ENCODE measurements around the gene PTPRK. TPM values are rescaled to one million over a fixed set of nuclear protein-coding genes. Genes with fewer than 3 reads are reported as not detected.

Gene PTPRK
- polyA plus RNA-seq, 1 experiment, result 37.8 TPM

DNA sequence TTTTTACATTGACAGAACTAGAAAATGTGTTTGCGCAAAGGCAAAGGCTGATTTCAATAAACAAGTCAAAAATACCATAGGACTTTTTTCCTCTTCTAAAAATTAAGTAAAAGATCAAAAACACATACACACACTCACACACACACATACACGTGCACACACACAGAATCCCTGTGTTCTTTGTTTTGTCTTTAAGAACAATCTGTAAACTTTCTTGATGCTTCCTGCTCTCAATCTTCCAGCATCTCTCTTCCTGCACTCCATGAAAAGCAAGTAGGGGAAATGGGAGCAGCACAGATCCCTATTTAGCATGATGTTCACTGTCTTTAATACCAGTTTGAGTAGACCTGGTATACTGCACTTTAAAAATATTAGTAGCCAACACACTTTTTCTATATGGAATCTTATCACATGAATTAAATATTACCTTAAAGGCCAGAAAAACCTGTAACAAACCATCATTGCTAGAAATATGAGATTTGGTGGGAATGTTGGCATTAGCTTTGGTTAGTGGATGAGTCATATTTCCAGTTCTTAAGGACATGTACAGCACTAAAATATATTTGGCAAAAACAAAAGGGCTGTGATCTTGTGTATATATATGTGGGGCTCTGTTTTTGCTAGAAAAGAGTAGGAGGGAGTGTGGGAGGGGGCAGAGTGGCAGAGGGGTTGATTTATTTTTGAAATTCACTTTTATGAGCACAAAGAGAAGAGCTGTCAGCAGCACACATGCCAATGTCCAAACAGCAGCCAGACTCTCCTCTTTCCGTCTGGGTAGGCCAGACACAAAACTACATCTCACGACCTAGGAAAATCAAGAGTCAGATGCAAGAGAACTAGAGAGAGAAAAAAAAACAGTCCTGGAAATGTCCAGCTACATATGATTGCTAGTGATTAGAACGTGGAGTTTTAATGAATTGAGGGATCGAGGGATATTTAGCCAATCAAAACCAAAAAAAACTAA, 4.6 kb downstream of the PTPRK start:
- peak overlapping the region; percentile 11 for H3K27ac ChIP-seq (ENCODE audit: low read depth, low read length)
- no peak for DNase-seq (ENCODE audit: low read depth, low spot score)

DNA sequence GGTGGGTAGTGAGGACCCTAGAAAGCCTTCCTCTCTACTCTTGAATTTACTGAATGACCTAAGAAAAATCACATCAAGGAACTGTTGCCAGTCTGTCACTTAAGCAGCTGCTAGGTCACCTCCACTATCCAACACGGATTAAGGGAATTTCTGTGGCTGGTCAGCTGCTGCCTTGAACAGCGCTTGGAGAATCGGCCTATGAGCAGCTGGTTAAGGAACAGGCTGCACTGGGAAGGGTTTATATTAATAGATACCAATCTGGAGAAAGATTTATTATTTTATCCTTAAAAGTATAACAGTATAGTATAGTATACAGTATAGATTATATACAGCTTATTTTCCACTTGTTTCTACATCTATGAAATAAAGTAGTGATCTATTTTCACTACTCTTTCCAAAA, 6.5 kb downstream of the PTPRK start:
- ChIA-PET CTCF (interaction anchor here (0.6 to 1.4 kb wide), 2 partner anchors 144 to 776 kb away, joined by 3 to 4 read pairs; no protein-coding TSS in a partner anchor), POLR2A (interaction anchor here (0.7 kb wide), 2 partner anchors 232 to 429 kb away, joined by 4 read pairs; no protein-coding TSS in a partner anchor)
- H3K4me3 ChIP-seq (ENCODE audit: low read depth, low read length), result no peak overlapping the region
- no peaks in the 10 kb centered on the region for H3K27me3 ChIP-seq (ENCODE audit: control insufficient read depth, insufficient read depth, low read length)
- DNase-seq (ENCODE audit: low read depth, low spot score), result no peak
- no peak overlapping the region for H3K27ac ChIP-seq (ENCODE audit: low read depth, low read length)
- H3K9me3 ChIP-seq (ENCODE audit: control insufficient read depth, insufficient read depth, low read length), result no peaks in the 10 kb centered on the region
- TF ChIP-seq, protein P1, sequence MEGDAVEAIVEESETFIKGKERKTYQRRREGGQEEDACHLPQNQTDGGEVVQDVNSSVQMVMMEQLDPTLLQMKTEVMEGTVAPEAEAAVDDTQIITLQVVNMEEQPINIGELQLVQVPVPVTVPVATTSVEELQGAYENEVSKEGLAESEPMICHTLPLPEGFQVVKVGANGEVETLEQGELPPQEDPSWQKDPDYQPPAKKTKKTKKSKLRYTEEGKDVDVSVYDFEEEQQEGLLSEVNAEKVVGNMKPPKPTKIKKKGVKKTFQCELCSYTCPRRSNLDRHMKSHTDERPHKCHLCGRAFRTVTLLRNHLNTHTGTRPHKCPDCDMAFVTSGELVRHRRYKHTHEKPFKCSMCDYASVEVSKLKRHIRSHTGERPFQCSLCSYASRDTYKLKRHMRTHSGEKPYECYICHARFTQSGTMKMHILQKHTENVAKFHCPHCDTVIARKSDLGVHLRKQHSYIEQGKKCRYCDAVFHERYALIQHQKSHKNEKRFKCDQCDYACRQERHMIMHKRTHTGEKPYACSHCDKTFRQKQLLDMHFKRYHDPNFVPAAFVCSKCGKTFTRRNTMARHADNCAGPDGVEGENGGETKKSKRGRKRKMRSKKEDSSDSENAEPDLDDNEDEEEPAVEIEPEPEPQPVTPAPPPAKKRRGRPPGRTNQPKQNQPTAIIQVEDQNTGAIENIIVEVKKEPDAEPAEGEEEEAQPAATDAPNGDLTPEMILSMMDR (IDR thresholded peaks at IDR 0.05; ENCODE audit: low read depth, low read length), result no peak

More for the DNA sequence above, 4.6 kb downstream of the PTPRK start:
- Histone ChIP-seq H3K9me3 (ENCODE audit: control insufficient read depth, insufficient read depth, low read length) (no peaks in the 10 kb centered on the region), H3K4me3 (ENCODE audit: low read depth, low read length) (no peak overlapping the region), H3K27me3 (ENCODE audit: control insufficient read depth, insufficient read depth, low read length) (no peaks in the 10 kb centered on the region)
- CTCF ChIA-PET, result interaction anchor here (0.7 to 2.7 kb wide), 11 partner anchors 10 to 779 kb away, joined by 3 to 15 read pairs (median 4); no protein-coding TSS in a partner anchor
- POLR2A ChIA-PET, result interaction anchor here (0.9 kb wide), 1 partner anchor 10 kb away, joined by 4 read pairs; no protein-coding TSS in a partner anchor
- TF ChIP-seq, protein P1 (IDR thresholded peaks at IDR 0.05; ENCODE audit: low read depth, low read length), result no peak

DNA sequence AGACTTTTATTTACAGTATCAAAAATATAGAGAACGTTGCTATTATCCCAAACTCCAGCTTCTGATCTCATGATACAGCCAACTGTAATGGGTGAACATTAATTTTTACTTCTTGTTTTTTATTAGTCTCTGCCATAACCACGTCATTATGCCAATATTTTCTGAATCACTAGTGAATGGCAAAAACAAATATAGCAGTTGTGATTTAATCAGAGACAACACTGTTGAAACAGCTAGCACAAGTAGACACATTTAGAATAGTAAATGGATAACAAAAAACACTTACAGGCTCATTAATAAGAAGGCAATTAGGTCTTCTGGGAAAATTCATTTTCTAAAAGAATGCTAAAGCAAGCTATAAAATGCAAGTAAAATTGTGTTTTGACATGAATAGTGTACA, 8.1 kb downstream of the PTPRK start:
- POLR2A ChIA-PET, result no interaction called here
- no peak overlapping the region for H3K4me3 ChIP-seq (ENCODE audit: low read depth, low read length)
- CTCF ChIA-PET, result interaction anchor here (0.9 to 1.1 kb wide), 2 partner anchors 8 to 858 kb away, joined by 3 read pairs; partner anchors contain the start of gene PTPRK
- H3K27me3 ChIP-seq (ENCODE audit: control insufficient read depth, insufficient read depth, low read length), result no peaks in the 10 kb centered on the region
- DNase-seq (ENCODE audit: low read depth, low spot score), result no peak
- no peaks in the 10 kb centered on the region for H3K9me3 ChIP-seq (ENCODE audit: control insufficient read depth, insufficient read depth, low read length)
- TF ChIP-seq, protein P1 (IDR thresholded peaks at IDR 0.05; ENCODE audit: low read depth, low read length), result no peak
- H3K27ac ChIP-seq (ENCODE audit: low read depth, low read length), result no peak overlapping the region

DNA sequence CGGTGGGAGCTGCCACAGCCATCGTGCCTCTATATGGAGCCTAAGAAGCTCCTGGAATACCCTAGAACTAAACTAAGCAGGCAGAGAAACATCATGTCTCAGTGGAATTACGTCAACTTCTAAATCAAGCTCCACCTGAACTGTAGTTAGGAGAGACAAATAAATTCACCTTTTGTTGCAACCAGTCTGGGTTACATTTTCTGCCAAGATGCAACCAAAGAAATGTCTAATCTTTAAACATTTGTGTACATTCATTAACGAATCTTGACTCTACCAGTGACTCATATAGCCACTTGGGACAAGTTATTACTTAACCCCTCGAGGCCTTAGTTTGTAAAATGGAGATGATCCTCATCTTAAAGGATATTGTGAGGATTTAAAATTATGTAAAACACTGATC, 8.9 kb downstream of the PTPRK start:
- Histone ChIP-seq H3K9me3 (ENCODE audit: control insufficient read depth, insufficient read depth, low read length) (no peaks in the 10 kb centered on the region), H3K27ac (ENCODE audit: low read depth, low read length) (no peak overlapping the region), H3K27me3 (ENCODE audit: control insufficient read depth, insufficient read depth, low read length) (no peaks in the 10 kb centered on the region), H3K4me3 (ENCODE audit: low read depth, low read length) (no peak overlapping the region)
- TF ChIP-seq, protein P1 (IDR thresholded peaks at IDR 0.05; ENCODE audit: low read depth, low read length), result no peak
- CTCF ChIA-PET, result interaction anchor here (0.9 to 1.1 kb wide), 2 partner anchors 8 to 774 kb away, joined by 3 to 5 read pairs; partner anchors contain the start of gene PTPRK
- no peak for DNase-seq (ENCODE audit: low read depth, low spot score)
- POLR2A ChIA-PET, result no interaction called here

DNA sequence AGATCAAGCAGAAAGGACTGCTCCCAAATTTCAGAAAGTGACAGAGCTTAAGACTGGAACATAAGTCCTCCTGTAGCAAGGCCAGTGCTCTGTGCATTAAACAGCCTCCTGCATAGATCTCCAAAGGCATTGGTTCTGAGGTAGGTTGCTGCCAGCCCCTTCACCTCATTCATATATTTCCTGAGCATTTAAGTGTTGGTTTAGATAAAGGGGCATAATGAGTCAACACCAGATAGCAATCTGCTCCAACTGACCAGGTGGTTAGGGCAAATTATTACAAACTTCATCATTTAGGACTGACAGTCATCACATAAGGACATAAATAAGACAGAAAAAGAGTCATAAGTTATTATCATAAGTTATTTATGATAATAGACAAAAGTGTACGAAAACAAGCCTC, 10.7 kb downstream of the PTPRK start:
- H3K27me3 ChIP-seq (ENCODE audit: control insufficient read depth, insufficient read depth, low read length), result no peaks in the 10 kb centered on the region
- no peaks in the 10 kb centered on the region for H3K9me3 ChIP-seq (ENCODE audit: control insufficient read depth, insufficient read depth, low read length)
- H3K4me3 ChIP-seq (ENCODE audit: low read depth, low read length), result no peak overlapping the region
- CTCF ChIA-PET, result no interaction called here
- DNase-seq (ENCODE audit: low read depth, low spot score), result no peak
- H3K27ac ChIP-seq (ENCODE audit: low read depth, low read length), result no peak overlapping the region
- TF ChIP-seq, protein P1 (IDR thresholded peaks at IDR 0.05; ENCODE audit: low read depth, low read length), result no peak
- POLR2A ChIA-PET, result no interaction called here
